ENCODE measurements around the gene SLC39A11. TPM values are rescaled to one million over a fixed set of nuclear protein-coding genes. Genes with fewer than 3 reads are reported as not detected.

SLC39A11 gene
- polyA plus RNA-seq, 3 donors: 16.6 to 27.9 (median 26.6) TPM

DNA sequence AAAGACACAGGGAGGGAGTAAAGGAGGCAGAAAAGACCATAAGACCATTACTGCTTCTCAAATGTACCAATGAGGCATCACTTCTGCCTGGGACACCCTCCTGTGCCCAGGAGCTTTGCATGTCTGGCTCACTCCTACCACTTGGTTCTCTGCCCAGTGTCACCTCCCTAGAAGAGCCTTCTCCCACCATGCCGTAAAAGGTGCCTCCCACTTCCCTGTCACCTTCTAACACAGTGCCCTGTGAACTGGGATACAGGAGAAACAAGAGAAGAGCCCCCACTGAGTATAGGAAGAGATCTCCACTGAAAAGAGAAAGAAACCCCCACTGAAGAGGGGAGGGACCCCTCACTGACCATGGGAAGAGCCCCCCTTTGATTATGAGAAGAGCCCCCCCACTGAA is 486.9 kb downstream of the SLC39A11 start:
- H3K9ac ChIP-seq (ENCODE audit: insufficient read depth, low read length, poor library complexity, severe bottlenecking): no peak overlapping the region
- no peak overlapping the region for H3K4me3 ChIP-seq (replicated peaks in 1 of 3; ENCODE audit: low read depth in 2 of 3, low read length in 3 of 3)
- H3K36me3 ChIP-seq (replicated peaks in 1 of 2; ENCODE audit: control insufficient read depth in 1 of 2, insufficient read depth in 2 of 2, low read length in 2 of 2): no peaks in the 10 kb centered on the region
- intact Hi-C loops (cut with micrococcal nuclease): no loop called here
- peaks cover 5 to 19% (median 14%) of the 10 kb centered on the region in 7 donors for H3K9me3 Mint-ChIP-seq
- TF ChIP-seq, protein P1, sequence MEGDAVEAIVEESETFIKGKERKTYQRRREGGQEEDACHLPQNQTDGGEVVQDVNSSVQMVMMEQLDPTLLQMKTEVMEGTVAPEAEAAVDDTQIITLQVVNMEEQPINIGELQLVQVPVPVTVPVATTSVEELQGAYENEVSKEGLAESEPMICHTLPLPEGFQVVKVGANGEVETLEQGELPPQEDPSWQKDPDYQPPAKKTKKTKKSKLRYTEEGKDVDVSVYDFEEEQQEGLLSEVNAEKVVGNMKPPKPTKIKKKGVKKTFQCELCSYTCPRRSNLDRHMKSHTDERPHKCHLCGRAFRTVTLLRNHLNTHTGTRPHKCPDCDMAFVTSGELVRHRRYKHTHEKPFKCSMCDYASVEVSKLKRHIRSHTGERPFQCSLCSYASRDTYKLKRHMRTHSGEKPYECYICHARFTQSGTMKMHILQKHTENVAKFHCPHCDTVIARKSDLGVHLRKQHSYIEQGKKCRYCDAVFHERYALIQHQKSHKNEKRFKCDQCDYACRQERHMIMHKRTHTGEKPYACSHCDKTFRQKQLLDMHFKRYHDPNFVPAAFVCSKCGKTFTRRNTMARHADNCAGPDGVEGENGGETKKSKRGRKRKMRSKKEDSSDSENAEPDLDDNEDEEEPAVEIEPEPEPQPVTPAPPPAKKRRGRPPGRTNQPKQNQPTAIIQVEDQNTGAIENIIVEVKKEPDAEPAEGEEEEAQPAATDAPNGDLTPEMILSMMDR (IDR thresholded peaks at IDR 0.05): no peak
- no peak for DNase-seq
- WGBS (ENCODE audit: insufficient coverage): no CpG with 5 or more reads among the region's 1 CpG
- no peaks in the 10 kb centered on the region for H4K20me1 ChIP-seq (ENCODE audit: insufficient read depth, low read length)
- peaks cover 6 to 7% of the 10 kb centered on the region in 2 donors for H3K4me1 ChIP-seq (ENCODE audit: control insufficient read depth in 1 of 2, insufficient read depth in 2 of 2, low read length in 2 of 2)
- H3K79me2 ChIP-seq (ENCODE audit: insufficient read depth, low read length): no peaks in the 10 kb centered on the region
- H3K4me1 Mint-ChIP-seq: peaks cover 11% of the 10 kb centered on the region
- no peaks in the 10 kb centered on the region for H3K36me3 Mint-ChIP-seq
- H3K27ac ChIP-seq (ENCODE audit: low read depth in 1 of 2, low read length in 2 of 2): no peak overlapping the region
- H3K27me3 ChIP-seq (ENCODE audit: control insufficient read depth in 2 of 2, insufficient read depth in 2 of 2, low read length in 2 of 2): no peaks in the 10 kb centered on the region
- no peak overlapping the region for H2AFZ ChIP-seq (ENCODE audit: insufficient read depth, low read depth, low read length, poor library complexity, severe bottlenecking)
- no peak overlapping the region for H3K4me2 ChIP-seq (replicated peaks; ENCODE audit: extremely low read depth, low read length, poor library complexity, severe bottlenecking)
- peaks cover 0 to 8% of the 10 kb centered on the region in 2 donors for H3K9me3 ChIP-seq (replicated peaks in 1 of 2; ENCODE audit: control insufficient read depth in 1 of 2, insufficient read depth in 1 of 2, low read length in 2 of 2)
- no peak overlapping the region for H3K27ac Mint-ChIP-seq
- H3K4me3 Mint-ChIP-seq: no peak overlapping the region
- peaks cover 9 to 10% (median 9%) of the 10 kb centered on the region in 3 donors for H3K27me3 Mint-ChIP-seq (ENCODE audit: low read depth in 3 of 3)

DNA sequence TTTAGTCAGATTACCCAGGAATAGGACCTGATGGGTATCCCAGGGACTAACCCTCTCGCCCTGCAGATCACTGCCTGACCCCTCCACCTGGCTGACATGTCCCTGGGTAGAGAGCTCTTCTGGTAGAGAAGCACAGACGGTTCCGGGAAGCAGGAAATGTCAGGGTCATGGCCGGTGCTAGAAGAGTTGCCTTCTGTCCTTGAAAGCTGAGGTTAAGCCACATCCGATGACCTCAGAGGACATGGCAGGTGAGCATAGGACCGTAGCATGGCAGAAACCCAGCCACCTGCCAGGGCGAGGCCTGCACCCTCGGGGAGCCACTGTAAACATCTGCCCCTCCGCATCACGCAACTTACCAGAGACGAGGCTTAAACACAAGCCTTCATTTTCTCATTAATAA is 488.0 kb downstream of the SLC39A11 start:
- H3K9me3 Mint-ChIP-seq: peaks cover 5 to 19% (median 14%) of the 10 kb centered on the region in 7 donors
- peaks cover 11% of the 10 kb centered on the region for H3K4me1 Mint-ChIP-seq
- Histone ChIP-seq H3K79me2 (ENCODE audit: insufficient read depth, low read length) (no peaks in the 10 kb centered on the region), H3K27me3 (ENCODE audit: control insufficient read depth in 2 of 2, insufficient read depth in 2 of 2, low read length in 2 of 2) (no peaks in the 10 kb centered on the region), H3K36me3 (replicated peaks in 1 of 2; ENCODE audit: control insufficient read depth in 1 of 2, insufficient read depth in 2 of 2, low read length in 2 of 2) (no peaks in the 10 kb centered on the region), H3K9me3 (replicated peaks in 1 of 2; ENCODE audit: control insufficient read depth in 1 of 2, insufficient read depth in 1 of 2, low read length in 2 of 2) (peaks cover 0 to 8% of the 10 kb centered on the region in 2 donors), H3K4me2 (replicated peaks; ENCODE audit: extremely low read depth, low read length, poor library complexity, severe bottlenecking) (no peak overlapping the region), H2AFZ (ENCODE audit: insufficient read depth, low read depth, low read length, poor library complexity, severe bottlenecking) (no peak overlapping the region), H3K9ac (ENCODE audit: insufficient read depth, low read length, poor library complexity, severe bottlenecking) (no peak overlapping the region), H4K20me1 (ENCODE audit: insufficient read depth, low read length) (no peaks in the 10 kb centered on the region), H3K4me3 (replicated peaks in 1 of 3; ENCODE audit: low read depth in 2 of 3, low read length in 3 of 3) (no peak overlapping the region), H3K4me1 (ENCODE audit: control insufficient read depth in 1 of 2, insufficient read depth in 2 of 2, low read length in 2 of 2) (peaks cover 6 to 7% of the 10 kb centered on the region in 2 donors), H3K27ac (ENCODE audit: low read depth in 1 of 2, low read length in 2 of 2) (no peak overlapping the region)
- H3K27ac Mint-ChIP-seq: no peak overlapping the region
- H3K4me3 Mint-ChIP-seq: no peak overlapping the region
- H3K27me3 Mint-ChIP-seq (ENCODE audit: low read depth in 3 of 3): peaks cover 5 to 19% (median 10%) of the 10 kb centered on the region in 3 donors
- WGBS (ENCODE audit: insufficient coverage): 96% methylated on average over 8 of the region's 11 CpGs
- TF ChIP-seq, protein P1 (IDR thresholded peaks at IDR 0.05): no peak
- DNase-seq: no peak
- intact Hi-C loops (cut with micrococcal nuclease): no loop called here
- H3K36me3 Mint-ChIP-seq: no peaks in the 10 kb centered on the region
